ENCODE results near the gene IL21R.

IL21R gene

DNA sequence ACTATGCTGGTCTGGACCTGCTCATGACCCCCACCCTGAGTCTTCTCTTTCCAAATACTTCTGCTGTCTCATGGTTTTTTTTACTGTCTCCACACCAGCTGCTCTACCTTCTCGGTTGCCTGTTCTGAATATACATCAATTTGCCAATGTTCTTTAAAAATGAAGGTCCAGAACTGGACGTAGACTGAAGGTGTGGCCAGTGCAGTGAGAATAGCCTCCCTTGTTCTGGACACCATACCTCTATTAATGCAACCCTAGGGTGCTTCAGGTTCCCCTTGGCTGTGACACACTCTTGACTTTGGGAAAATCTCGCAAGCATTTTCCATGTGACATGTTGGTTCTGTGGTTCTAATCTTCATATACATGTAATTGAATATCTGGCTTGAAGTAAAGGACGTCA, 15.3 kb upstream of the IL21R start:
- no peak for DNase-seq
- peaks cover 48% of the 10 kb centered on the region for H3K4me1 ChIP-seq (ENCODE audit: low read length)
- no peak overlapping the region for H2AFZ ChIP-seq (ENCODE audit: low read length)
- no peaks in the 10 kb centered on the region for H3K36me3 ChIP-seq (replicated peaks; ENCODE audit: insufficient read depth, low read length)
- H3K9me3 ChIP-seq (replicated peaks; ENCODE audit: insufficient read depth, low read length), result no peaks in the 10 kb centered on the region
- TF ChIP-seq EZH2 (optimal IDR thresholded peaks at IDR 0.05; ENCODE audit: low read depth, low read length) (no peak), CTCF (IDR thresholded peaks at IDR 0.05; ENCODE audit: low read length) (no peak), EZH2phosphoT487 (IDR thresholded peaks at IDR 0.05; ENCODE audit: low read length) (no peak)
- no peak overlapping the region for H3K27ac ChIP-seq (ENCODE audit: low read length)
- H4K20me1 ChIP-seq (ENCODE audit: insufficient read depth, low read length), result no peaks in the 10 kb centered on the region
- no peak overlapping the region for H3K4me3 ChIP-seq (ENCODE audit: low read length)
- H3K9me2 ChIP-seq (replicated peaks; ENCODE audit: insufficient read depth, low read length), result no peaks in the 10 kb centered on the region
- H3K79me2 ChIP-seq (ENCODE audit: low read length), result no peaks in the 10 kb centered on the region
- peaks cover 22% of the 10 kb centered on the region for H3F3A ChIP-seq (ENCODE audit: insufficient read depth, low read length)
- no peak overlapping the region for H3K4me2 ChIP-seq (ENCODE audit: low read depth, low read length)
- H3K27me3 ChIP-seq (replicated peaks; ENCODE audit: insufficient read depth, low read length), result no peaks in the 10 kb centered on the region
- H3K9ac ChIP-seq (ENCODE audit: low read length), result no peak overlapping the region

GRCh38 chr16:27387724-27388123, 14.2 kb upstream of the IL21R start:
- H3K4me1 ChIP-seq (ENCODE audit: low read length), result peaks cover 43% of the 10 kb centered on the region
- peaks cover 22% of the 10 kb centered on the region for H3F3A ChIP-seq (ENCODE audit: insufficient read depth, low read length)
- no peak overlapping the region for H3K4me3 ChIP-seq (ENCODE audit: low read length)
- no peak for DNase-seq
- no peaks in the 10 kb centered on the region for H4K20me1 ChIP-seq (ENCODE audit: insufficient read depth, low read length)
- no peaks in the 10 kb centered on the region for H3K9me2 ChIP-seq (replicated peaks; ENCODE audit: insufficient read depth, low read length)
- no peaks in the 10 kb centered on the region for H3K79me2 ChIP-seq (ENCODE audit: low read length)
- TF ChIP-seq EZH2 (optimal IDR thresholded peaks at IDR 0.05; ENCODE audit: low read depth, low read length), result no peak
- TF ChIP-seq EZH2phosphoT487 (IDR thresholded peaks at IDR 0.05; ENCODE audit: low read length), result no peak
- no peak for TF ChIP-seq CTCF (IDR thresholded peaks at IDR 0.05; ENCODE audit: low read length)
- no peak overlapping the region for H3K9ac ChIP-seq (ENCODE audit: low read length)
- no peaks in the 10 kb centered on the region for H3K9me3 ChIP-seq (replicated peaks; ENCODE audit: insufficient read depth, low read length)
- H2AFZ ChIP-seq (ENCODE audit: low read length), result no peak overlapping the region
- H3K27ac ChIP-seq (ENCODE audit: low read length), result peak overlapping the region; percentile 87; the same call in 1 of the 2 replicates
- H3K27me3 ChIP-seq (replicated peaks; ENCODE audit: insufficient read depth, low read length), result no peaks in the 10 kb centered on the region
- H3K4me2 ChIP-seq (ENCODE audit: low read depth, low read length), result no peak overlapping the region
- no peaks in the 10 kb centered on the region for H3K36me3 ChIP-seq (replicated peaks; ENCODE audit: insufficient read depth, low read length)

DNA sequence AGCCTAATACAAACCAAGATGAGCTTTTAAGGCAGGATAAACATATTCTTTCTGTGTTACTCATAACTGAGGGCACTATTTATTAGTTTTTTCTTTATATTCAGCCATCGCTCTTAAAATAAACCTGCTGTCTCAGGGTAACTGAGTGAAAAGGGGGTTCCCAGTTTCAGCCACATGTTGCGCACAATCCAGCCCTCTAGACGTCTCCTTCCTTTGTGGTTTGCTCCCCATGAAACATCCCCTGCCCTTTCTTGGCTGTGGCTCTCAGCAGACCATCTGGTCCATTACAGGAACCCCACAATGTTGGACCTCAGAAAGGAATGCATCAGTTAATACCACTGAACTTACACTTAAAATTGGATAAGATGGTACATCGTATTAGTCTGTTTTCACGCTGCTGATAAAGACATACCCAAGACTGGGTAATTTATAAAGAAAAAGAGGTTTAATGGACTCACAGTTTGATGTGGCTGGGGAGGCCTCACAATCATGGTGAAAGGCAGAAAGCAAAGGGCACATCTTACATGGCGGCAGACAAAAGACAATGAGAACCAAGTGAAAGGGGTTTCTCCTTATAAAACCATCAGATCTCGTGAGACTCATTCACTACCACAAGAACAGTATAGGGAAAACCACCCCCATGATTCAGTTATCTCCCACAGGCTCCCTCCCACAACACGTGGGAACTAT, 12.6 kb upstream of the IL21R start:
- H3K9me3 ChIP-seq (replicated peaks; ENCODE audit: insufficient read depth, low read length), result no peaks in the 10 kb centered on the region
- peak overlapping the region; percentile 70 for H3K4me2 ChIP-seq (ENCODE audit: low read depth, low read length)
- H3K27ac ChIP-seq (ENCODE audit: low read length), result peak overlapping the region; percentile 87
- peak; percentile 93 for DNase-seq
- peak overlapping the region; percentile 10; the same call in 1 of the 2 replicates for H3K4me3 ChIP-seq (ENCODE audit: low read length)
- TF ChIP-seq EZH2phosphoT487 (IDR thresholded peaks at IDR 0.05; ENCODE audit: low read length) (no peak), CTCF (IDR thresholded peaks at IDR 0.05; ENCODE audit: low read length) (no peak), EZH2 (optimal IDR thresholded peaks at IDR 0.05; ENCODE audit: low read depth, low read length) (no peak)
- no peak overlapping the region for H2AFZ ChIP-seq (ENCODE audit: low read length)
- peaks cover 22% of the 10 kb centered on the region for H3F3A ChIP-seq (ENCODE audit: insufficient read depth, low read length)
- H3K9ac ChIP-seq (ENCODE audit: low read length), result peak overlapping the region; percentile 44
- no peaks in the 10 kb centered on the region for H3K36me3 ChIP-seq (replicated peaks; ENCODE audit: insufficient read depth, low read length)
- no peaks in the 10 kb centered on the region for H3K9me2 ChIP-seq (replicated peaks; ENCODE audit: insufficient read depth, low read length)
- H3K4me1 ChIP-seq (ENCODE audit: low read length), result peaks cover 35% of the 10 kb centered on the region
- H4K20me1 ChIP-seq (ENCODE audit: insufficient read depth, low read length), result no peaks in the 10 kb centered on the region
- H3K27me3 ChIP-seq (replicated peaks; ENCODE audit: insufficient read depth, low read length), result no peaks in the 10 kb centered on the region
- no peaks in the 10 kb centered on the region for H3K79me2 ChIP-seq (ENCODE audit: low read length)

Measured in MM.1S (cell line).